Lung (tissue), 12 donors: ENCODE results near the gene PLBD2. TPM values are rescaled to one million over a fixed set of nuclear protein-coding genes. Genes with fewer than 3 reads are reported as not detected.

Experiments used
- ATAC-seq: fragments of 200-7000 bp; cut with Tn5 transposase; one replicate; pipeline ENCODE4 v1.9.1; 2020; ENCODE audit warnings: moderate number of reproducible peaks; ENCODE audit not compliant: insufficient read depth, low FRiP score
- DNase-seq, 3 donors: peaks; one replicate each; pipeline ENCODE4 v3.0.0-alpha.2; 2013 to 2017
- H3K27ac ChIP-seq, 2 donors: one replicate each; pipeline ENCODE4 v1.5.1; 2013; ENCODE audit warnings: mild to moderate bottlenecking in 2 of 2, moderate library complexity in 2 of 2, control low read depth in 1 of 2, inconsistent platforms in 1 of 2, low read depth in 1 of 2, low read length in 1 of 2
- H3K27me3 ChIP-seq, 3 donors: one replicate each; pipeline ENCODE4 v1.5.1; 2013; ENCODE audit warnings: low read length in 2 of 3; ENCODE audit not compliant: control insufficient read depth in 3 of 3, insufficient read depth in 3 of 3
- H3K36me3 ChIP-seq, 4 donors: one replicate each; pipeline ENCODE4 v1.5.1; 2013; ENCODE audit warnings: low read length in 4 of 4, mild to moderate bottlenecking in 1 of 4, moderate library complexity in 1 of 4; ENCODE audit not compliant: control insufficient read depth in 4 of 4, insufficient read depth in 4 of 4
- H3K4me1 ChIP-seq, 5 donors: one replicate each; pipeline ENCODE4 v1.5.1; 2013; ENCODE audit warnings: low read length in 5 of 5, mild to moderate bottlenecking in 2 of 5, moderate library complexity in 1 of 5; ENCODE audit not compliant: control insufficient read depth in 5 of 5, insufficient read depth in 5 of 5
- H3K4me3 ChIP-seq: one replicate; pipeline ENCODE4 v1.5.1; 2013; ENCODE audit warnings: mild to moderate bottlenecking, control low read depth, moderate library complexity
- H3K9ac ChIP-seq, 2 donors: one replicate each; pipeline ENCODE4 v1.5.1; 2013; ENCODE audit warnings: low read length in 2 of 2, control low read depth in 1 of 2; ENCODE audit not compliant: insufficient read depth in 1 of 2
- H3K9me3 ChIP-seq, 4 donors: one replicate each; pipeline ENCODE4 v1.5.1; 2013; ENCODE audit warnings: low read length in 3 of 4, mild to moderate bottlenecking in 1 of 4, moderate library complexity in 1 of 4; ENCODE audit not compliant: control insufficient read depth in 4 of 4, insufficient read depth in 3 of 4
- CTCF ChIP-seq: IDR thresholded peaks from 2 replicates; pipeline ENCODE4 v1.5.1; 2012; ENCODE audit warnings: mild to moderate bottlenecking; ENCODE audit errors: control extremely low read depth, extremely low read depth
- WGBS, 2 donors: extraction: QIAGEN DNeasy Blood & Tissue Kit; methylation state at CpG; one replicate each; pipeline ENCODE4 v1.1.7; 2013; 5-methylcytosine and 5-hydroxymethylcytosine counted together
- polyA plus RNA-seq, 2 donors: library from polyadenylated mRNA; stranded (reverse); fragments of 200-250 nt; gene quantifications; one replicate each; pipeline ENCODE4 v1.2.1, GENCODE V29; 2013
- total RNA-seq, 2 donors: library from RNA; depleted of rRNA in 1 of 2; stranded (reverse); fragments of >200 nt in 1 of 2; gene quantifications; one replicate each; pipeline ENCODE4 v1.2.1, GENCODE V29; 2014 to 2021
- donor health status: control.
- donor health status: control.
- donor health status: Bipolar disorder and iron deficiency.
- donor health status: healthy.
- donor health status: DM: yes; HTN: yes; CAD: no.

Gene PLBD2
- total and polyA plus RNA-seq, 4 donors = 16.4 to 48.9 (median 21.6) TPM

GRCh38 chr12:113438523-113439300, 80.3 kb downstream of the PLBD2 start:
- Histone ChIP-seq H3K4me1 (no peaks in the 10 kb centered on the region), H3K9ac (no peak overlapping the region), H3K27me3 (peaks cover 0 to 17% (median 9%) of the 10 kb centered on the region in 3 donors), H3K9me3 (no peaks in the 10 kb centered on the region), H3K36me3 (no peaks in the 10 kb centered on the region), H3K27ac (no peak overlapping the region), H3K4me3 (no peak overlapping the region)
- no peak for TF ChIP-seq CTCF
- ATAC-seq = no peak
- WGBS, 2 donors = 82 to 89% methylated on average over 4 of the region's 4 CpGs
- DNase-seq = no peak

GRCh38 chr12:113439301-113439597, 80.9 kb downstream of the PLBD2 start:
- Histone ChIP-seq H3K4me3 (no peak overlapping the region), H3K36me3 (no peaks in the 10 kb centered on the region), H3K9ac (no peak overlapping the region), H3K9me3 (no peaks in the 10 kb centered on the region), H3K27me3 (peaks cover 0 to 17% (median 9%) of the 10 kb centered on the region in 3 donors), H3K27ac (no peak overlapping the region), H3K4me1 (no peaks in the 10 kb centered on the region)
- no peak for TF ChIP-seq CTCF
- 45 to 48% methylated on average over 4 of the region's 4 CpGs for WGBS, 2 donors
- no peak for DNase-seq
- ATAC-seq = no peak

GRCh38 chr12:113439606-113440030, 81.2 kb downstream of the PLBD2 start:
- no peak overlapping the region for H3K4me3 ChIP-seq
- TF ChIP-seq CTCF = no peak
- ATAC-seq (no peak), DNase-seq (peak; percentile 42 to 65 (median 50))
- no peaks in the 10 kb centered on the region for H3K36me3 ChIP-seq
- peaks cover 0 to 17% (median 9%) of the 10 kb centered on the region in 3 donors for H3K27me3 ChIP-seq
- H3K9me3 ChIP-seq = no peaks in the 10 kb centered on the region
- no peak overlapping the region for H3K27ac ChIP-seq
- WGBS, 2 donors = 31 to 36% methylated on average over 8 of the region's 8 CpGs
- H3K4me1 ChIP-seq = no peaks in the 10 kb centered on the region
- H3K9ac ChIP-seq = no peak overlapping the region

- WGBS, 2 donors = 68 to 82% methylated on average over 7 of the region's 7 CpGs
- peaks cover 0 to 17% (median 9%) of the 10 kb centered on the region in 3 donors for H3K27me3 ChIP-seq
- ATAC-seq (no peak), DNase-seq (no peak)
- H3K9ac ChIP-seq = no peak overlapping the region
- TF ChIP-seq CTCF = no peak
- H3K4me3 ChIP-seq = no peak overlapping the region
- no peaks in the 10 kb centered on the region for H3K9me3 ChIP-seq
- no peak overlapping the region for H3K27ac ChIP-seq
- H3K4me1 ChIP-seq = no peaks in the 10 kb centered on the region
- H3K36me3 ChIP-seq = no peaks in the 10 kb centered on the region
These were observed 81.9 kb downstream of the PLBD2 start for GRCh38 chr12:113440336-113440735.
